ENCODE results near the gene JAKMIP2. TPM values are rescaled to one million over a fixed set of nuclear protein-coding genes. Genes with fewer than 3 reads are reported as not detected.

JAKMIP2 gene
- total and polyA plus RNA-seq, 2 donors (not counting 3 experiments of a cell fraction or from before 2014, with no cell fraction given), result not detected

GRCh38 chr5:147617711-147618350, 164.7 kb downstream of the JAKMIP2 start:
- Histone ChIP-seq H3K27me3 (ENCODE audit: control insufficient read depth in 2 of 2, insufficient read depth in 2 of 2, low read length in 2 of 2) (no peaks in the 10 kb centered on the region), H3K9me1 (replicated peaks; ENCODE audit: control insufficient read depth, extremely low read depth, insufficient read depth, low read length) (no peaks in the 10 kb centered on the region), H2AFZ (ENCODE audit: low read depth, low read length) (no peak overlapping the region), H3K79me2 (ENCODE audit: control insufficient read depth, insufficient read depth, low read length) (no peaks in the 10 kb centered on the region), H4K20me1 (replicated peaks; ENCODE audit: control insufficient read depth, extremely low read depth, insufficient read depth, low read length) (no peaks in the 10 kb centered on the region), H3K9ac (replicated peaks; ENCODE audit: extremely low read depth, insufficient read depth, low read length) (no peak overlapping the region), H3K27ac (ENCODE audit: insufficient read depth, low read depth, low read length) (no peak overlapping the region), H3K4me3 (replicated peaks in 1 of 3; ENCODE audit: insufficient read depth in 1 of 3, low read depth in 1 of 3, low read length in 3 of 3) (no peak overlapping the region), H3K36me3 (ENCODE audit: control insufficient read depth in 2 of 2, extremely low read depth in 1 of 2, insufficient read depth in 2 of 2, low read length in 2 of 2) (no peaks in the 10 kb centered on the region), H3K4me2 (ENCODE audit: insufficient read depth, low read length) (no peak overlapping the region), H3K4me1 (ENCODE audit: control insufficient read depth, extremely low read depth, insufficient read depth, low read length) (no peaks in the 10 kb centered on the region), H3K9me3 (replicated peaks; ENCODE audit: control insufficient read depth, insufficient read depth, low read length) (no peaks in the 10 kb centered on the region)
- BruUV-seq (replicated peaks), result no TSS peak
- ChIA-PET CTCF (interaction anchor here (1.3 kb wide), 1 partner anchor 10 kb away, joined by 7 read pairs; no protein-coding TSS in a partner anchor), POLR2A (no interaction called here)
- dilution Hi-C loops (cut with MboI; ENCODE audit: extremely low pct_ligation_motif_present, low sequenced_read_pairs) (no loop called here), intact Hi-C loops (cut with micrococcal nuclease) (no loop called here)
- TF ChIP-seq MYC (IDR thresholded peaks at IDR 0.05; ENCODE audit: low read depth, low read length) (no peak), JUN (IDR thresholded peaks at IDR 0.05; ENCODE audit: borderline replicate concordance, insufficient read depth, insufficient read length, low read depth) (no peak), POLR2A (IDR thresholded peaks at IDR 0.05; ENCODE audit: low read depth, low read length) (no peak), FOS (IDR thresholded peaks at IDR 0.05; ENCODE audit: borderline replicate concordance, insufficient read depth, low read length) (no peak), CTCF (IDR thresholded peaks at IDR 0.05; ENCODE audit: extremely low read depth in 1 of 2, insufficient read depth in 1 of 2, low read depth in 1 of 2, low read length in 2 of 2) (no peak), EZH2 (IDR thresholded peaks at IDR 0.05; ENCODE audit: borderline replicate concordance, low read depth, low read length, severe bottlenecking) (no peak), MAX (IDR thresholded peaks at IDR 0.05; ENCODE audit: insufficient read depth, insufficient read length) (no peak), POLR2AphosphoS5 (IDR thresholded peaks at IDR 0.05; ENCODE audit: insufficient read depth, low read depth, low read length) (no peak), GATA2 (IDR thresholded peaks at IDR 0.05; ENCODE audit: insufficient read depth, insufficient read length, low read depth, low read length) (no peak)
- no peak for DNase-seq (ENCODE audit: low read depth, low spot score)
- FAIRE-seq, result no peak
